CD4-positive, alpha-beta T cell (primary cell): ENCODE results near the gene TMEM41A. TPM values are rescaled to one million over a fixed set of nuclear protein-coding genes. Genes with fewer than 3 reads are reported as not detected.

ENCODE experiments used
- ATAC-seq: fragments of 200-7000 bp; cut with Tn5 transposase; one replicate; pipeline ENCODE4 v1.10.0; 2022; ENCODE audit warnings: mild to moderate bottlenecking; ENCODE audit not compliant: poor library complexity
- CTCF ChIA-PET: fragments of 350-600 bp; sonication (Branson Sonifier 250); formaldehyde crosslinking; loops from one replicate; lab custom pipeline; 2021; ENCODE audit warnings: antibody characterized with exemption, inconsistent platforms; lab: Charles Lee
- POLR2A ChIA-PET: fragments of 350-600 bp; sonication (Branson Sonifier 250); formaldehyde crosslinking; loops from one replicate; lab custom pipeline; 2021; ENCODE audit warnings: antibody characterized with exemption, inconsistent platforms; lab: Charles Lee
- DNase-seq, 14 experiments: peaks; one replicate each; pipeline ENCODE4 v3.0.0-alpha.2; 2013 to 2020; ENCODE audit warnings: mixed read lengths in 2 of 14
- H3K27ac ChIP-seq, 2 donors: one replicate each; pipeline versions ENCODE4 v1.5.1 to v1.7.0; 2013; ENCODE audit warnings: low read length in 2 of 2, low read depth in 1 of 2, mild to moderate bottlenecking in 1 of 2
- H3K27me3 ChIP-seq, 2 experiments: 1 replicate in 1 of 2; 2 replicates in 1 of 2; pipeline versions ENCODE4 v1.6.1 to v1.7.0; 2013; ENCODE audit warnings: low read length in 2 of 2, control low read depth in 1 of 2, mild to moderate bottlenecking in 1 of 2, moderate library complexity in 1 of 2; ENCODE audit not compliant: insufficient read depth in 2 of 2, control insufficient read depth in 1 of 2
- H3K36me3 ChIP-seq: one replicate; pipeline ENCODE4 v1.6.1; 2013; ENCODE audit warnings: low read length, control low read depth; ENCODE audit not compliant: insufficient read depth
- H3K4me1 ChIP-seq: one replicate; pipeline ENCODE4 v1.6.1; 2013; ENCODE audit warnings: low read length, control low read depth; ENCODE audit not compliant: insufficient read depth
- H3K4me3 ChIP-seq: one replicate; pipeline ENCODE4 v1.5.1; 2013; ENCODE audit warnings: mild to moderate bottlenecking, low read length, moderate library complexity
- H3K9me3 ChIP-seq, 2 experiments: 1 replicate in 1 of 2; 2 replicates in 1 of 2; pipeline versions ENCODE4 v1.6.1 to v1.7.0; 2013; ENCODE audit warnings: low read length in 2 of 2, mild to moderate bottlenecking in 2 of 2, control low read depth in 1 of 2, moderate library complexity in 1 of 2; ENCODE audit not compliant: control insufficient read depth in 1 of 2, insufficient read depth in 1 of 2
- H3K27ac Mint-ChIP-seq: one replicate; pipeline ENCODE4 v1.8.0; 2020; ENCODE audit warnings: mixed read lengths
- H3K27me3 Mint-ChIP-seq: one replicate; pipeline ENCODE4 v1.8.0; 2021; ENCODE audit warnings: mixed read lengths
- H3K36me3 Mint-ChIP-seq: one replicate; pipeline ENCODE4 v1.8.0; 2021; ENCODE audit warnings: low read depth, mixed read lengths
- H3K4me1 Mint-ChIP-seq: one replicate; pipeline ENCODE4 v1.8.0; 2021; ENCODE audit warnings: low read depth, mixed read lengths
- H3K4me3 Mint-ChIP-seq: one replicate; pipeline ENCODE4 v1.8.0; 2020; ENCODE audit warnings: mild to moderate bottlenecking, mixed read lengths
- H3K9me3 Mint-ChIP-seq: one replicate; pipeline ENCODE4 v1.8.0; 2020; ENCODE audit warnings: mixed read lengths
- CTCF ChIP-seq: fragments of 200-600 bp; IDR thresholded peaks from one replicate; pipeline ENCODE4 v1.8.0; 2022; ENCODE audit warnings: antibody characterized with exemption, mild to moderate bottlenecking
- intact Hi-C, 2 experiments: fragments of 100-400 bp; cut with DNase I in 1 of 2; cut with micrococcal nuclease in 1 of 2; formaldehyde crosslinking; loops; one replicate each; pipeline versions ENCODE4 v1.15.1 to v1.9.0; 2023 to 2025; cut with DNase I, micrococcal nuclease
- total RNA-seq, 174 experiments: library from RNA in 2 of 174; stranded (reverse) in 2 of 174; gene quantifications; one replicate each; pipeline ENCODE4 v1.2.3 and lab custom pipeline; 2021 to 2026

The TMEM41A gene
- total RNA-seq, 2 experiments from 2014 or later, result 26.8 to 29.1 TPM

- Histone ChIP-seq H3K4me1 (peaks cover 5% of the 10 kb centered on the region), H3K27ac (no peak overlapping the region), H3K4me3 (no peak overlapping the region), H3K9me3 (no peaks in the 10 kb centered on the region), H3K27me3 (no peaks in the 10 kb centered on the region), H3K36me3 (no peaks in the 10 kb centered on the region)
- DNase-seq (peak in 4 of 14 experiments; percentile 8 to 63 (median 39)), ATAC-seq (peak; percentile 63)
- intact Hi-C loops, result no loop called here
- Mint-ChIP-seq H3K4me3 (no peak overlapping the region), H3K9me3 (no peaks in the 10 kb centered on the region), H3K4me1 (peaks cover 6% of the 10 kb centered on the region), H3K36me3 (no peaks in the 10 kb centered on the region), H3K27me3 (no peaks in the 10 kb centered on the region), H3K27ac (peak overlapping the region; percentile 6)
- CTCF ChIA-PET, result no interaction called here
- no peak for TF ChIP-seq CTCF
- POLR2A ChIA-PET, result no interaction called here
Measured at GRCh38 chr3:185537369-185537970, 38.6 kb upstream of the TMEM41A start.

DNA sequence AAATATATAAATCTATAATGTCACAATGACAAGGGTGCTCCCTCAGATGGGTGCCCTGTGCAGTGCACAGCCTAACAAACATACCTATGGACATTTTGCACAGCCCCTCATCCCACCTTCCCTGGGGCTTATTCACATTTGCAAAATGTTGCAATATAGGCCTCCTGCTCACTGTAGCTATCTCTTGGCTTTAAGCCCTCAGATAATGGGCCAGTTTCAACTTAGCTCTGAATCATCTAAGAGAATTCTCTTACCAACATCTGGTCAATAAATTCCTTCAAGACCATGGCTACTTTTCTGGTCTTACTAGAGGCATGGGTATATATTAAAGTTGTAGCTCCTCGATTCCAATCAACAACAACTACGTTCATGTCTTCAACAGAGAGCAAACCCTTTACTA lies 35.7 kb upstream of the TMEM41A start:
- Histone ChIP-seq H3K36me3 (no peaks in the 10 kb centered on the region), H3K4me1 (peaks cover 5% of the 10 kb centered on the region), H3K27ac (no peak overlapping the region), H3K4me3 (no peak overlapping the region), H3K9me3 (no peaks in the 10 kb centered on the region), H3K27me3 (no peaks in the 10 kb centered on the region)
- no peaks in the 10 kb centered on the region for H3K36me3 Mint-ChIP-seq
- ChIA-PET CTCF (no interaction called here), POLR2A (interaction anchor here (0.6 kb wide), 1 partner anchor 1759 kb away, joined by 3 read pairs; no protein-coding TSS in a partner anchor)
- no peak overlapping the region for H3K4me3 Mint-ChIP-seq
- H3K9me3 Mint-ChIP-seq, result no peaks in the 10 kb centered on the region
- TF ChIP-seq CTCF, result no peak
- no peak overlapping the region for H3K27ac Mint-ChIP-seq
- H3K4me1 Mint-ChIP-seq, result peaks cover 6% of the 10 kb centered on the region
- intact Hi-C loops, result no loop called here
- ATAC-seq (no peak), DNase-seq (no peak)
- no peaks in the 10 kb centered on the region for H3K27me3 Mint-ChIP-seq

- ChIA-PET POLR2A (no interaction called here), CTCF (no interaction called here)
- H3K36me3 ChIP-seq, result no peaks in the 10 kb centered on the region
- peaks cover 6% of the 10 kb centered on the region for H3K4me1 Mint-ChIP-seq
- H3K27me3 ChIP-seq, result no peaks in the 10 kb centered on the region
- H3K9me3 Mint-ChIP-seq, result no peaks in the 10 kb centered on the region
- ATAC-seq (no peak), DNase-seq (no peak)
- H3K4me1 ChIP-seq, result peaks cover 5% of the 10 kb centered on the region
- no peak for TF ChIP-seq CTCF
- peaks cover 5% of the 10 kb centered on the region for H3K27me3 Mint-ChIP-seq
- no peak overlapping the region for H3K4me3 Mint-ChIP-seq
- H3K4me3 ChIP-seq, result no peak overlapping the region
- no peaks in the 10 kb centered on the region for H3K9me3 ChIP-seq
- intact Hi-C loops, result no loop called here
- H3K36me3 Mint-ChIP-seq, result no peaks in the 10 kb centered on the region
- no peak overlapping the region for H3K27ac Mint-ChIP-seq
- no peak overlapping the region for H3K27ac ChIP-seq
Measured at GRCh38 chr3:185532901-185533300, 34.1 kb upstream of the TMEM41A start.
